ENCODE data around the gene CHRDL2. TPM values are rescaled to one million over a fixed set of nuclear protein-coding genes. Genes with fewer than 3 reads are reported as not detected.

The CHRDL2 gene
- total and polyA plus RNA-seq, 8 donors: 0.92 to 38.4 (median 7.2) TPM; not detected in 1

GRCh38 chr11:74682731-74683278, 48.4 kb downstream of the CHRDL2 start:
- Histone ChIP-seq H3K27ac (peak overlapping the region in 4 of 5 donors; percentile 5 to 85 (median 56)), H3K9me3 (no peaks in the 10 kb centered on the region), H3K4me3 (peak overlapping the region; percentile 35 to 54 (median 48)), H3K36me3 (no peaks in the 10 kb centered on the region), H3K27me3 (peaks cover 0 to 16% (median 6%) of the 10 kb centered on the region in 3 donors), H3K4me1 (peaks cover 24 to 40% (median 33%) of the 10 kb centered on the region in 4 donors)
- 86 to 92% (median 89%) methylated on average over 14 of the region's 14 CpGs for WGBS, 5 donors
- no peak for DNase-seq
- intact Hi-C loops (cut with DNase I; ENCODE audit: low total_unique reads): no loop called here
- TF ChIP-seq EP300 (IDR thresholded peaks at IDR 0.05) (no peak), POLR2A (IDR thresholded peaks at IDR 0.05) (no peak), POLR2AphosphoS5 (IDR thresholded peaks at IDR 0.05) (no peak), CTCF (IDR thresholded peaks at IDR 0.05) (no peak)

GRCh38 chr11:74681686-74682651, 49.3 kb downstream of the CHRDL2 start:
- DNase-seq: peak; percentile 66 to 81
- Histone ChIP-seq H3K27ac (peak overlapping the region in 3 of 5 donors; percentile 54 to 85 (median 58)), H3K36me3 (no peaks in the 10 kb centered on the region), H3K27me3 (peaks cover 0 to 16% (median 6%) of the 10 kb centered on the region in 3 donors), H3K4me3 (no peak overlapping the region), H3K4me1 (peaks cover 24 to 40% (median 33%) of the 10 kb centered on the region in 4 donors), H3K9me3 (no peaks in the 10 kb centered on the region)
- intact Hi-C loops (cut with DNase I; ENCODE audit: low total_unique reads): no loop called here
- TF ChIP-seq CTCF (IDR thresholded peaks at IDR 0.05) (no peak), POLR2A (IDR thresholded peaks at IDR 0.05) (no peak), POLR2AphosphoS5 (IDR thresholded peaks at IDR 0.05) (peak in 1 of 3 donors; percentile 11), EP300 (IDR thresholded peaks at IDR 0.05) (no peak)
- WGBS, 5 donors: 45 to 68% (median 50%) methylated on average over 11 to 12 of the region's 12 CpGs

- DNase-seq: peak in 1 of 2 donors; percentile 45
Measured at GRCh38 chr11:74680703-74681531, 50.3 kb downstream of the CHRDL2 start.

More at GRCh38 chr11:74680703-74681531, 50.3 kb downstream of the CHRDL2 start:
- no peak overlapping the region for H3K4me3 ChIP-seq
- peak overlapping the region in 3 of 5 donors; percentile 54 to 85 (median 58) for H3K27ac ChIP-seq
- H3K27me3 ChIP-seq: peaks cover 0 to 16% (median 6%) of the 10 kb centered on the region in 3 donors
- peaks cover 24 to 40% (median 33%) of the 10 kb centered on the region in 4 donors for H3K4me1 ChIP-seq
- WGBS, 5 donors: 88 to 97% (median 90%) methylated on average over 15 to 18 of the region's 18 CpGs
- intact Hi-C loops (cut with DNase I; ENCODE audit: low total_unique reads): no loop called here
- no peaks in the 10 kb centered on the region for H3K9me3 ChIP-seq
- TF ChIP-seq CTCF (IDR thresholded peaks at IDR 0.05) (no peak), POLR2AphosphoS5 (IDR thresholded peaks at IDR 0.05) (no peak), POLR2A (IDR thresholded peaks at IDR 0.05) (no peak), EP300 (IDR thresholded peaks at IDR 0.05) (no peak)
- no peaks in the 10 kb centered on the region for H3K36me3 ChIP-seq
